Adrenal gland (tissue), 12 donors: ENCODE results near the gene ATP1A1. TPM values are rescaled to one million over a fixed set of nuclear protein-coding genes. Genes with fewer than 3 reads are reported as not detected.

ENCODE experiments used
- DNase-seq, 7 donors: peaks; one replicate each; pipeline ENCODE4 v3.0.0-alpha.2; 2019 to 2020
- H3K27ac ChIP-seq, 5 donors: fragments of 200-600 bp; sonication (generic) in 4 of 5; 1 replicate in 3 of 5; 2 replicates in 2 of 5; pipeline versions ENCODE4 v1.5.1 to v1.8.0; 2016 to 2020; ENCODE audit warnings: mild to moderate bottlenecking in 1 of 5
- H3K27me3 ChIP-seq: fragments of 200-600 bp; 2 replicates; pipeline ENCODE4 v1.8.0; 2021
- H3K36me3 ChIP-seq, 2 donors: fragments of 200-600 bp; replicated peaks in 1 of 2; 1 replicate in 1 of 2; 2 replicates in 1 of 2; pipeline versions ENCODE4 v1.5.1 to v1.8.0; 2018 to 2022
- H3K4me1 ChIP-seq, 2 donors: fragments of 200-600 bp; replicated peaks in 1 of 2; 1 replicate in 1 of 2; 2 replicates in 1 of 2; pipeline versions ENCODE4 v1.5.1 to v1.8.0; 2018 to 2021
- H3K4me3 ChIP-seq, 4 donors: fragments of 200-600 bp; sonication (generic) in 3 of 4; one replicate each; pipeline ENCODE4 v1.5.1; 2016 to 2018
- H3K9me3 ChIP-seq, 3 donors: fragments of 200-600 bp; sonication (generic) in 1 of 3; replicated peaks in 1 of 3; 1 replicate in 2 of 3; 2 replicates in 1 of 3; pipeline versions ENCODE4 v1.5.1 to v1.8.0; 2016 to 2021
- CTCF ChIP-seq, 6 experiments: fragments of 450-650 bp in 4 of 6; fragments of 200-600 bp in 2 of 6; sonication (generic) in 1 of 6; IDR thresholded peaks; 1 replicate in 5 of 6; 2 replicates in 1 of 6; pipeline versions ENCODE4 v1.5.1 to v1.8.0; 2016 to 2021; ENCODE audit warnings: antibody characterized with exemption in 6 of 6, mild to moderate bottlenecking in 2 of 6, moderate library complexity in 1 of 6
- POLR2A ChIP-seq, 2 donors: fragments of 450-650 bp; IDR thresholded peaks; one replicate each; pipeline ENCODE4 v1.6.1; 2017; ENCODE audit warnings: antibody characterized with exemption in 2 of 2, mild to moderate bottlenecking in 2 of 2, moderate library complexity in 1 of 2
- WGBS, 4 donors: extraction: QIAGEN DNeasy Blood & Tissue Kit in 2 of 4; methylation state at CpG; one replicate each; pipeline versions ENCODE4 v1.1.5 to v1.1.7; 2013 to 2017; 5-methylcytosine and 5-hydroxymethylcytosine counted together
- intact Hi-C, 2 donors: fragments of 100-400 bp; cut with DNase I; formaldehyde crosslinking; loops; one replicate each; pipeline versions ENCODE4 v1.14.1 to v1.15.0; 2022 to 2023
- polyA plus RNA-seq, 3 donors: library from polyadenylated mRNA; stranded (reverse); fragments of 200-250 nt in 2 of 3; fragments of 350-450 nt in 1 of 3; fragmentation: Illumina TruSeq in 1 of 3; extraction: RNeasy Lipid Tissue Mini Kit (QIAGEN cat#74804) in 1 of 3; gene quantifications; one replicate each; pipeline ENCODE4 v1.2.3, GENCODE V29; 2013 to 2014
- total RNA-seq, 9 donors: library from RNA; depleted of rRNA in 4 of 9; stranded (reverse); fragments of >200 nt in 4 of 9; fragments of 120-200 nt in 1 of 9; fragmentation: NEBNext Ultra II Directional in 1 of 9; extraction: Animal tissue kit (Norgen Biotek cat#: 25700) in 1 of 9; gene quantifications; one replicate each; pipeline versions ENCODE4 v1.1.0 to v1.2.4, GENCODE V29; 2013 to 2023
- donor health status: healthy with polysubstance abuse.
- donor health status: Bipolar disorder and iron deficiency.
- donor health status: DM: yes; HTN: yes; CAD: no.
- donor health status: DM: no; HTN: no; CAD: no.
- donor health status: DM: no; HTN: no; CAD: no.
- donor health status: DM: yes; HTN: yes; CAD: no.

Gene ATP1A1
- total and polyA plus RNA-seq, 12 donors: 60.7 to 377 (median 222) TPM

- no peaks in the 10 kb centered on the region for H3K27me3 ChIP-seq
- H3K36me3 ChIP-seq: no peaks in the 10 kb centered on the region
- peaks cover 22 to 31% of the 10 kb centered on the region in 2 donors for H3K4me1 ChIP-seq
- intact Hi-C loops: no loop called here
- no peak overlapping the region for H3K4me3 ChIP-seq
- peak overlapping the region; percentile 47 to 88 (median 61) for H3K27ac ChIP-seq
- WGBS, 4 donors: 23 to 44% (median 36%) methylated on average over 5 of the region's 5 CpGs
- TF ChIP-seq CTCF (IDR thresholded peaks at IDR 0.05) (peak in 4 of 6 experiments; percentile 28 to 38 (median 30)), POLR2A (IDR thresholded peaks at IDR 0.05) (peak in 1 of 2 donors; percentile 21)
- peak; percentile 40 to 80 (median 61) for DNase-seq
- H3K9me3 ChIP-seq: no peaks in the 10 kb centered on the region
Measured at GRCh38 chr1:116415699-116416533, 42.9 kb downstream of the ATP1A1 start.

GRCh38 chr1:116416854-116417513, 43.9 kb downstream of the ATP1A1 start:
- intact Hi-C loops: no loop called here
- peak overlapping the region in 4 of 5 donors; percentile 56 to 88 (median 63) for H3K27ac ChIP-seq
- WGBS, 4 donors: 71 to 81% (median 76%) methylated on average over 4 of the region's 4 CpGs
- DNase-seq: no peak
- H3K4me1 ChIP-seq: peaks cover 22 to 31% of the 10 kb centered on the region in 2 donors
- H3K9me3 ChIP-seq: no peaks in the 10 kb centered on the region
- no peaks in the 10 kb centered on the region for H3K27me3 ChIP-seq
- no peak overlapping the region for H3K4me3 ChIP-seq
- no peak for TF ChIP-seq POLR2A (IDR thresholded peaks at IDR 0.05)
- no peak for TF ChIP-seq CTCF (IDR thresholded peaks at IDR 0.05)
- no peaks in the 10 kb centered on the region for H3K36me3 ChIP-seq

GRCh38 chr1:116417678-116418077, 44.6 kb downstream of the ATP1A1 start:
- Histone ChIP-seq H3K36me3 (no peaks in the 10 kb centered on the region), H3K27me3 (no peaks in the 10 kb centered on the region), H3K9me3 (no peaks in the 10 kb centered on the region), H3K4me3 (peak overlapping the region in 2 of 4 donors; percentile 57 to 77), H3K27ac (peak overlapping the region in 4 of 5 donors; percentile 12 to 88 (median 63)), H3K4me1 (peaks cover 22 to 31% of the 10 kb centered on the region in 2 donors)
- intact Hi-C loops: no loop called here
- DNase-seq: no peak
- TF ChIP-seq POLR2A (IDR thresholded peaks at IDR 0.05) (no peak), CTCF (IDR thresholded peaks at IDR 0.05) (no peak)
- 57 to 68% (median 63%) methylated on average over 6 of the region's 6 CpGs for WGBS, 4 donors

GRCh38 chr1:116418091-116418830, 45.2 kb downstream of the ATP1A1 start:
- Histone ChIP-seq H3K36me3 (no peaks in the 10 kb centered on the region), H3K27ac (peak overlapping the region in 3 of 5 donors; percentile 61 to 83 (median 65)), H3K4me3 (peak overlapping the region; percentile 20 to 77 (median 44)), H3K9me3 (no peaks in the 10 kb centered on the region), H3K4me1 (peaks cover 22 to 31% of the 10 kb centered on the region in 2 donors), H3K27me3 (no peaks in the 10 kb centered on the region)
- intact Hi-C loops: no loop called here
- TF ChIP-seq CTCF (IDR thresholded peaks at IDR 0.05) (no peak), POLR2A (IDR thresholded peaks at IDR 0.05) (peak; percentile 54 to 55)
- 1 to 5% (median 1%) methylated on average over 14 to 48 of the region's 48 CpGs for WGBS, 4 donors
- DNase-seq: peak; percentile 78 to 90 (median 83)
